HEK293 (cell line): Measurements from ENCODE around the gene FCRL4.

Source experiments
- CTCF ChIA-PET: fragments of 350-600 bp; formaldehyde crosslinking; extraction: SDS; loops from one replicate; lab custom pipeline; 2021; ENCODE audit warnings: antibody characterized with exemption; lab: Yijun Ruan, JAX
- POLR2A ChIA-PET: fragments of 300-600 bp; formaldehyde crosslinking; extraction: SDS; loops from one replicate; lab custom pipeline; 2020; ENCODE audit warnings: antibody characterized with exemption, inconsistent platforms; lab: Yijun Ruan, JAX
- H3K27ac ChIP-seq: fragments of 200-500 bp; sonication (Bioruptor generic); 2 replicates; pipeline ENCODE4 v1.5.1; 2014; ENCODE audit warnings: low read depth, low read length, control low read depth, inconsistent platforms; ENCODE audit errors: extremely low read depth
- H3K36me3 ChIP-seq, 2 experiments: fragments of 200-500 bp in 1 of 2; sonication (Bioruptor generic) in 1 of 2; 1 replicate in 1 of 2; 2 replicates in 1 of 2; pipeline ENCODE4 v1.5.1; 2014 to 2017; ENCODE audit warnings: inconsistent platforms in 2 of 2, low read length in 2 of 2; ENCODE audit not compliant: control insufficient read depth in 2 of 2, insufficient read depth in 1 of 2
- H3K4me1 ChIP-seq: fragments of 200-500 bp; sonication (Bioruptor generic); 2 replicates; pipeline ENCODE4 v1.5.1; 2014; ENCODE audit warnings: mild to moderate bottlenecking, low read length, inconsistent platforms; ENCODE audit not compliant: control insufficient read depth, insufficient read depth
- H3K4me3 ChIP-seq: 2 replicates; pipeline ENCODE4 v1.5.1; 2011; ENCODE audit warnings: low read depth, mild to moderate bottlenecking, control low read depth, low read length, moderate library complexity
- H3K9me3 ChIP-seq: fragments of 200-500 bp; sonication (Bioruptor generic); 2 replicates; pipeline ENCODE4 v1.5.1; 2014; ENCODE audit warnings: low read depth, low read length, inconsistent platforms; ENCODE audit not compliant: control insufficient read depth, insufficient read depth
- GLIS2 ChIP-seq: fragments of 450-650 bp; formaldehyde crosslinking; IDR thresholded peaks from 2 replicates; pipeline ENCODE4 v1.5.1; 2016; ENCODE audit warnings: missing biosample characterization, missing genetic modification characterization
- HOXD13 ChIP-seq: sonication (generic); formaldehyde crosslinking; IDR thresholded peaks from 2 replicates; pipeline ENCODE4 v1.8.0; 2022; ENCODE audit warnings: missing genetic modification reagents, borderline replicate concordance
- OVOL3 ChIP-seq: fragments of 450-650 bp; formaldehyde crosslinking; IDR thresholded peaks from 2 replicates; pipeline ENCODE4 v1.5.1; 2016; ENCODE audit warnings: missing biosample characterization, missing genetic modification characterization
- PRDM2 ChIP-seq: fragments of 450-650 bp; formaldehyde crosslinking; IDR thresholded peaks from 2 replicates; pipeline ENCODE4 v1.5.1; 2016; ENCODE audit warnings: missing biosample characterization, missing genetic modification characterization, borderline replicate concordance
- SP2 ChIP-seq: fragments of 450-650 bp; formaldehyde crosslinking; IDR thresholded peaks from 2 replicates; pipeline ENCODE4 v1.5.1; 2016; ENCODE audit warnings: missing biosample characterization, missing genetic modification characterization
- TCF7L2 ChIP-seq: IDR thresholded peaks from 2 replicates; pipeline ENCODE4 v1.6.1; 2011; ENCODE audit warnings: low read depth, mild to moderate bottlenecking, inconsistent platforms, low read length, moderate library complexity, borderline replicate concordance
- ZBTB26 ChIP-seq: fragments of 450-650 bp; formaldehyde crosslinking; optimal IDR thresholded peaks from 2 replicates; pipeline ENCODE3; 2016; ENCODE audit warnings: missing biosample characterization, mild to moderate bottlenecking, missing genetic modification characterization
- ZBTB48 ChIP-seq: fragments of 450-650 bp; formaldehyde crosslinking; IDR thresholded peaks from 2 replicates; pipeline ENCODE4 v1.5.1; 2016; ENCODE audit warnings: missing biosample characterization, missing genetic modification characterization
- ZNF148 ChIP-seq: fragments of 450-650 bp; formaldehyde crosslinking; IDR thresholded peaks from 2 replicates; pipeline ENCODE4 v1.5.0; 2017; ENCODE audit warnings: missing biosample characterization, missing genetic modification characterization, borderline replicate concordance
- ZNF23 ChIP-seq: fragments of 450-650 bp; formaldehyde crosslinking; IDR thresholded peaks from 2 replicates; pipeline ENCODE4 v1.5.1; 2016; ENCODE audit warnings: missing biosample characterization, missing genetic modification characterization, borderline replicate concordance
- ZNF530 ChIP-seq: fragments of 450-650 bp; formaldehyde crosslinking; IDR thresholded peaks from 2 replicates; pipeline ENCODE4 v1.5.1; 2016; ENCODE audit warnings: low read depth, missing biosample characterization, missing genetic modification characterization
- ZNF677 ChIP-seq: fragments of 450-650 bp; IDR thresholded peaks from 2 replicates; pipeline ENCODE4 v1.5.0; 2018; ENCODE audit warnings: missing biosample characterization, mild to moderate bottlenecking, missing genetic modification characterization, moderate library complexity
- TF ChIP-seq, protein P1 (sequence below): fragments of 450-650 bp; IDR thresholded peaks from 2 replicates; pipeline ENCODE4 v1.5.1; 2018; ENCODE audit warnings: missing biosample characterization, missing genetic modification characterization
- TF ChIP-seq, protein P2 (sequence below): fragments of 450-650 bp; formaldehyde crosslinking; IDR thresholded peaks from 2 replicates; pipeline ENCODE4 v1.5.1; 2016; ENCODE audit warnings: missing biosample characterization, missing genetic modification characterization

Gene FCRL4

DNA sequence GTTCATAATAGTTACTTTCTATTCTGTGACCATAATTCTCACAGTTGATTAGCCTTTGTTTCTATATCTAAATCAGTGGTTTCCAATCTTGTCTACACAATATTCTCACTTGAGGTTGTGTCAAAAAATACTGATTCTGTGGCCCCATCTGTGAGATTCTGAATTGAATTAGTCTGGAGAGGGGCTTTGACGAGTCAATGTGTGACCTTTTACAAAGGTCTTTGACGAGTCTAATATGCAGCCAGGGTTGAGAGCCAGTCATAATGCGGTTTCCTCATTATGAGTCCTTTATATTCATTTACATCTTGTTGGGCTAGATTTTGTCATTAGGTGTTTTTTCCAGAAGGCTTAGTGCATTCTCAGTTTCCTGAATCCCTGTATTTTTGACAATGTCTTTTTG lies 65.3 kb downstream of the FCRL4 start:
- ChIA-PET CTCF (no interaction called here), POLR2A (no interaction called here)
- no peak overlapping the region for H3K27ac ChIP-seq
- H3K4me3 ChIP-seq = no peak overlapping the region
- H3K36me3 ChIP-seq = no peaks in the 10 kb centered on the region
- H3K4me1 ChIP-seq = no peaks in the 10 kb centered on the region
- no peaks in the 10 kb centered on the region for H3K9me3 ChIP-seq
- TF ChIP-seq, protein P1, sequence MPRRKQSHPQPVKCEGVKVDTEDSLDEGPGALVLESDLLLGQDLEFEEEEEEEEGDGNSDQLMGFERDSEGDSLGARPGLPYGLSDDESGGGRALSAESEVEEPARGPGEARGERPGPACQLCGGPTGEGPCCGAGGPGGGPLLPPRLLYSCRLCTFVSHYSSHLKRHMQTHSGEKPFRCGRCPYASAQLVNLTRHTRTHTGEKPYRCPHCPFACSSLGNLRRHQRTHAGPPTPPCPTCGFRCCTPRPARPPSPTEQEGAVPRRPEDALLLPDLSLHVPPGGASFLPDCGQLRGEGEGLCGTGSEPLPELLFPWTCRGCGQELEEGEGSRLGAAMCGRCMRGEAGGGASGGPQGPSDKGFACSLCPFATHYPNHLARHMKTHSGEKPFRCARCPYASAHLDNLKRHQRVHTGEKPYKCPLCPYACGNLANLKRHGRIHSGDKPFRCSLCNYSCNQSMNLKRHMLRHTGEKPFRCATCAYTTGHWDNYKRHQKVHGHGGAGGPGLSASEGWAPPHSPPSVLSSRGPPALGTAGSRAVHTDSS (tag by site-specific recombination) = no peak
- TF ChIP-seq, protein P2, sequence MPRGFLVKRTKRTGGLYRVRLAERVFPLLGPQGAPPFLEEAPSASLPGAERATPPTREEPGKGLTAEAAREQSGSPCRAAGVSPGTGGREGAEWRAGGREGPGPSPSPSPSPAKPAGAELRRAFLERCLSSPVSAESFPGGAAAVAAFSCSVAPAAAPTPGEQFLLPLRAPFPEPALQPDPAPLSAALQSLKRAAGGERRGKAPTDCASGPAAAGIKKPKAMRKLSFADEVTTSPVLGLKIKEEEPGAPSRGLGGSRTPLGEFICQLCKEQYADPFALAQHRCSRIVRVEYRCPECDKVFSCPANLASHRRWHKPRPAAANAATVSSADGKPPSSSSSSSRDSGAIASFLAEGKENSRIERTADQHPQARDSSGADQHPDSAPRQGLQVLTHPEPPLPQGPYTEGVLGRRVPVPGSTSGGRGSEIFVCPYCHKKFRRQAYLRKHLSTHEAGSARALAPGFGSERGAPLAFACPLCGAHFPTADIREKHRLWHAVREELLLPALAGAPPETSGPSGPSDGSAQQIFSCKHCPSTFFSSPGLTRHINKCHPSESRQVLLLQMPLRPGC (tag by site-specific recombination) = no peak
- TF ChIP-seq OVOL3 (tag by site-specific recombination) (no peak), ZNF677 (tag by site-specific recombination) (no peak), HOXD13 (CRISPR knock-in tag) (no peak), ZNF23 (tag by site-specific recombination) (no peak), PRDM2 (no peak), ZBTB26 (tag by site-specific recombination) (no peak), ZNF148 (tag by site-specific recombination) (no peak), TCF7L2 (no peak), SP2 (no peak), GLIS2 (tag by site-specific recombination) (no peak), ZBTB48 (tag by site-specific recombination) (no peak), ZNF530 (no peak)
